SK-N-MC (cell line): ENCODE measurements around the gene PLXDC1.

Experiments used
- EZH2 ChIP-seq: fragments of 200-600 bp; sonication (generic); IDR thresholded peaks from one replicate; pipeline ENCODE4 v1.6.1; 2017; ENCODE audit warnings: antibody characterized with exemption
- FOXP2 ChIP-seq: optimal IDR thresholded peaks from 2 replicates; pipeline ENCODE3; 2011; ENCODE audit warnings: mild to moderate bottlenecking, moderate library complexity; ENCODE audit not compliant: insufficient read depth; ENCODE audit errors: extremely low read length, control extremely low read depth
- POLR2AphosphoS5 ChIP-seq: IDR thresholded peaks from 2 replicates; pipeline ENCODE4 v1.6.1; 2012; ENCODE audit warnings: mild to moderate bottlenecking, low read depth, low read length, borderline replicate concordance

DNA sequence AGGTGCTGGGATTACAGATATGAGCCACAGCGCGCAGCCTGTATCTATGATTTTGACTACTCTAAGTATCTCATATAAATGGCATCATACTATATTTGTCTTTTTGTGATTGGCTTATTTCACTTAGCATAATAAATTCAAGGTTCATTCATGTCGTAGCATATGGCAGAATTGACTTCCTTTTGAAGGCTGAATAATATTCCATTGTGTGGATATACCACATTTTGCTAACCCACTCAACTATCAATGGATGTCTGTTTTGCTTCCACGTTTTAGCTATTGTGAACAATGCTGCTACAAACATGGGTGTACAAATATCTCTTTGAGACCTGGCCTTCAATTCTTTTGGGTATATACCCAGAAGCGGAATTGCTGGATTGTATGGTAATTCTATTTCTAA lies 10.1 kb downstream of the PLXDC1 start:
- TF ChIP-seq POLR2AphosphoS5 (no peak), EZH2 (no peak), FOXP2 (no peak)
